ENCODE data around the gene SNURF.
"Not testable (repeated sequence)": the region's sequence is repeated elsewhere in the genome, so short reads cannot be mapped to it uniquely, and the experiment has no call there.

SNURF gene

DNA sequence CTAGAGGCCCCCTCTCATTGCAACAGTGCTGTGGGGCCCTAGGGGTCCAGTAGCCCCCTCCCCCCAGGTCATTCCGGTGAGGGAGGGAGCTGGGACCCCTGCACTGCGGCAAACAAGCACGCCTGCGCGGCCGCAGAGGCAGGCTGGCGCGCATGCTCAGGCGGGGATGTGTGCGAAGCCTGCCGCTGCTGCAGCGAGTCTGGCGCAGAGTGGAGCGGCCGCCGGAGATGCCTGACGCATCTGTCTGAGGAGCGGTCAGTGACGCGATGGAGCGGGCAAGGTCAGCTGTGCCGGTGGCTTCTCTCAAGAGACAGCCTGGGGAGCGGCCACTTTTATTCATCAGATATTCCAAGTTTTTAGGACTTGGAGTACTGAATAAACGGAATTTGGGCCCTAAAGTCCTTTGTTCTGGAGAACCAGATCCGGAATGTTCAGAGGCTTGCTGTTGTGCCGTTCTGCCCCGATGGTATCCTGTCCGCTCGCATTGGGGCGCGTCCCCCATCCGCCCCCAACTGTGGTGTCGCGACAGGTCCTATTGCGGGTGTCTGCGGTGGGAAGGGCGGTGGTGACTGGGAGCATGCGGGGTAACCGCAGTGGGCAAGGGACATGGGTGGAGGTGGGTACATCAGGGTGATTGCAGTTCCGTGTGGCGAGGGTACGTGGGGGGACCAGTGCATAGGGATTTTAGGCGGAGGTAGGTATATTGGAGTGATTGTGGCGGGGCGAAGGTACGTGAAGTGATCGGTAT lies at the start of gene SNURF, which contains the start of gene SNRPN:
TSS of gene SNURF (plus strand) at position 205 of the 748 bp plus-strand sequence. CDS start at position 267, 62 bp downstream.
TSS of gene SNRPN (plus strand) at position 205 of the 748 bp plus-strand sequence. CDS start 19,467 bp downstream, outside the sequence.
- DNase-seq (ENCODE audit: low read depth in 3 of 3), result peak; percentile 35 to 44 (median 40)

DNA sequence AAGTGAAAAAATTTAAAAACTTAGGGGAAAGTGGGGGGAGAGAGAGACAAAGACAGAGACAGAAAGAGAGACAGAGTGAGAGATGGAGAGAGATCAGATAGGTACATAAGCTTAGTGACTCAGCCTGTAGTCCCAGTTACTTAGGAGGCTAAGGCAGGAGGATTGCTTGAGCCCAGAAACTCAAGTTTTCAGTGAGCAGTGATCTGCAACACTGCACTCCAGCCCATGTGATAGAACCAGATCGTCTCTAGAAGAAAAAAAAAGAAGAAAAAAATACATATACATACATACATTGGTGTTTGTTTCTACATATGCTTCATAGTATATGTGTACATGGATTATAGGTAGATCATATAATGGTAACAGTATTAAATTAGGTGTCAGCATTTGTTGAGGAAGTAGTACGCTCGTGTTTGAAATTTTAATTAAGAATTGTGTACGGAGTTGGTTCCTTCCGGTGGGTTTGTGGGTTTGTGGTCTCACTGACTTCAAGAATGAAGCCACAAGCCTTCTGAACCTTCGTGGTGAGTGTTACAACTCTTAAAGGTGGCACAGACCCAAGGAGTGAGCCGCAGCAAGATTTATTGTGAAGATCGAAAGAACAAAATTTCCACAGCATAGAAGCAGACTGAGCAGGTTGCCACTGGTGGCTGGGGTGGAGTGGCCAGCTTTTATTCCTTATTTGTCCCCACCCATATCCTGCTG lies 38.3 kb upstream of the SNURF start:
- no peak for DNase-seq (ENCODE audit: low read depth in 3 of 3)

DNA sequence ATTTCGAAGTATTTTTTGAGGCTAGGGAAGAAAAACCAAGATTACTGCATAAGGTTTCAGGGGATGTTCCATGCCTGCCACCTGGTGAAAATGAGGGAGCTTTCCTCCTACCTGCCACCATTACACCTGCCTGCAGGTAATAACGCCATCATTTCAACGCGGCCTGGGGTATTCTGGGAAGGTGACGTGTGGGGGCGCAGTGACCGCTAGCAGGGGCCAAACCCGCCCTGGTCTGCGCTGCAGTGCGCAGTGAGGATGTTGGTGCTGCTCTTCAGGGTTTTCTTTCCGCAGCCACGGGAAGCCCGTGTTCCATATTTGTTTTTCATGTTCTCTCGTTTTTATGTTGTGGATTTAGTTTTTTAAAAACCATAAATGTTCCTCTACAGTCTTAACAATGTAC lies 37.4 kb upstream of the SNURF start:
- no peak for DNase-seq (ENCODE audit: low read depth in 3 of 3)

- no peak for DNase-seq (ENCODE audit: low read depth in 3 of 3)
Observed at GRCh38 chr15:24919446-24919845, 35.3 kb upstream of the SNURF start.

DNA sequence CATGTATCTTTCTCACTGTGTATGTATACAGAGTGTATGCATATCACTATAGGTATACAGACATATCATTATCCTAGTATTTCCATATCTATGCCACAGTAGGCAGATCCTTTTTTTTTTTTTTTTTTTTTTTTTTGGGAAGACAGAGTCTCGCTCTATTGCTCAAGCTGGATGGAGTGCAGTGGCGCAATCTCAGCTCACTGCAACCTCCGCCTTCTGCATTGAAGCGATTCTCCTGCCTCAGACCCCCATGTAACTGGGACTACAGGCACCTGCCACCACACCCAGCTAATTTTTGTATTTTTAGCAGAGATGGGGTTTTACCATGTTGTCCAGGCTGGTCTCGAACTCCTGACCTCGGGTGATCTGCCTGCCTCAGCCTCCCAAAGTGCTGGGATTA lies 32.0 kb upstream of the SNURF start:
- DNase-seq (ENCODE audit: low read depth in 3 of 3), result not testable (repeated sequence)

DNA sequence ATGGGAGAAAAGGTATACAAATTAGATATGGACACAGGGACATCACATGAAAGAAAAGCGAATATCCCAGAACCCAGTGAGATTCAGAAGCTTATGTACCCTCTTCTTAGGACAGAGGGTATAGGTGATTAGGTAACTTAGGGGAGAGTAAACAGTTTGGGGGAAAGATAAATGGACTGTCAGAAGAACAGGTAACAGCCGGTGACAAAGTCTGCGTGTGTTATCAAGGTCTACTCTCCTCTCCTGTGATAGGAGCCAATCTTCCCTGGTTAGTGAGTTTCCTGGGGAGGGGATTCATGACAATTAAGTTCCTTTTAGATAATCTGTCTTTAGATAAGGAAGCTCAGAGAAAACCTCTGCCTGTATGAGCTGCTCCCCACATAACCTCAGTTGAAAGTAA lies 30.6 kb upstream of the SNURF start:
- no peak for DNase-seq (ENCODE audit: low read depth in 3 of 3)

DNA sequence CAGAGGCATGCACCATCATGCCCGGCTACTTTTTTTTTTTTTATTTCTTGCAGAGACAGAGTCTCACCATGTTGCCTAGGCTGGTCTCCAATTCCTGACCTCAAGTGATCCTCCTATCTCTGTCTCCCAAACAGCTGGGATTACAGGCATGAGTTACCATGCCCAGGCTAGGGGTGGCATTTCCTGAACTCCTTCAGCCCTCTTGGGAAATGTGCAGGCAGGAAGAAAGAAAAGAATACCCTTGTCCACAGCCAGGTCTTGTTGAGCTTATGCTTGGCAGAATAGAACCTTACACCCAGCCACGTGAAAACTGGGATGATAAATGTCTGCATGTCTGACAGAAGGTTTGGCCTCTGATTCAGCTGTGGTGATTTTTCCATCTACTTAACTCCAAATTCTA lies 30.2 kb upstream of the SNURF start:
- DNase-seq (ENCODE audit: low read depth in 3 of 3), result no peak

DNA sequence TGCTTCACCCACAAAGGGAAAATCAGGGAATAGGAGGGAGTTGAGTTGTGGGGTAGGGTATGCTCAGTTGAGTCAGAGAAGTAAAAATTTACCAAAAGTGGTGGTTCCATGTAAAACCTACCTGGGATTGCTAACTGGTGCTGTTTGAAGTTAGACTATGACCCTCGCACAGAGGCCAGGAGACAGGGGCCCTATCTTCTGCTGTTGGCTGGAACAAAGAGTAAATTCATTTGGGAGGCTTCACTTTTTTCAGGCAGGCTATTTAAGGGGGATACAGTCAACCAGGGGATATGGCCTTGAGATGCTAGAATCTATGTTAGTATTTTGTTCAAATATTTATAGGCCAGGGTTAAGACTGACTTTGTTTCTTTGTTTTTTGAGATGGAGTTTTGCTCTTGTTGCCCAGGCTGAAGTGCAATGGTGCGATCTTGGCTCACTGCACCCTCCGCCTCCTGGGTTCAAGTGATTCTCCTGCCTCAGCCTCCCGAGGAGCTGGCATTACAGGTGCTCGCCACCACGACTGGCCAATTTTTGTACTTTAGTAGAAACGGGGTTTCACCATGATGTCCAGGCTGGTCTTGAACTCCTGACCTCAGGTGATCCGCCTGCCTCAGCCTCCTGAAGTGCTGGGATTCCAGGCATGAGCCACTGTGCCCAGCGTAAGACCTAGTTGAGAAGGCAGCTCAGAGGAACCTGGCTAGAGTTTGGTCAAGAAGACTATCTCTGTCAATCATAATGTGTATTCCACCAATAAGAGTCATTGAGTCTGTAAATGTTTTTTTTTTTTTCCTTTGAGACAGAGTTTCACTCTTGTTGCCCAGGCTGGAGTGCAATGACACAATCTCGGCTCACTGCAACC lies 22.7 kb upstream of the SNURF start:
- DNase-seq (ENCODE audit: low read depth in 3 of 3), result not testable (repeated sequence)

GRCh38 chr15:24933716-24934115 lies 21.1 kb upstream of the SNURF start:
- DNase-seq (ENCODE audit: low read depth in 3 of 3), result no peak

- DNase-seq (ENCODE audit: low read depth in 3 of 3), result not testable (repeated sequence)
Observed at GRCh38 chr15:24938224-24938623, 16.6 kb upstream of the SNURF start.

GRCh38 chr15:24940236-24940635 lies 14.6 kb upstream of the SNURF start:
- no peak for DNase-seq (ENCODE audit: low read depth in 3 of 3)

GRCh38 chr15:24943361-24943760 lies 11.4 kb upstream of the SNURF start:
- no peak for DNase-seq (ENCODE audit: low read depth in 3 of 3)

DNA sequence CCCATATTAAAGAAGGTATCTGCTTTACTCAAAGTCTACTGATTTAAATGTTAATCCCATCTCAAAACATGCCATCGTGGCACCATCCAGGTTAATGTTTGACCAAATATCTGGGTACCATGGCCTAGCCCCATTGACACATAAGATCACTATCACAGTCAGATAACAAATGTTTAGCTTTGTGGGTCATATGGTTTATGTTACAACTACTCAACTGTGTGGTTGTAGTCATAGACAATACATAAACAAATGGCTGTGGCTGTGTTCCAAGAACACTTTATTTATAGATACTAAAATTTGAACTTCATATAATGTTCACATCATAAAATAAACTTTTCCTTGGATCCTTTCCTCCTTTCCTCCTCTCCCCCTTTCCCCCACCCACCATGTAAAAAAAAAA lies 9.8 kb upstream of the SNURF start:
- no peak for DNase-seq (ENCODE audit: low read depth in 3 of 3)

GRCh38 chr15:24945711-24946110 lies 9.1 kb upstream of the SNURF start:
- no peak for DNase-seq (ENCODE audit: low read depth in 3 of 3)

DNA sequence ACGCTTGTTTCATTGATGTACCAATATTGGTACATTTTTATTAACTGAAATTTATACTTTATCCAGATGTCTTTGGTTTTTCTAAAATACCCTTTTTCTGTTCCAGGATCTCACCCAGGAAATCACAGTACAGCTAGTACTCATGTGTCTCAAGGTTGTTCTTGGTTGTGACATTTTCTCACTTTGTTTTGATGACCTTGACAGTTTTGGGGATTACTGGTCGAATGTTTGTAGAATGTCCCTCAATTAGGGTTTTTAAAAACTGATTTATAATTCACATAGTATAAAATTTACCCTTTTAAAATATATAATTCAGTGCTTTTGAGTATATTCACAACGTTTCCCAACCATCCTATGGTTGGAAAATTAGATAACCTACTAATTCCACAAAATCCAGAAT lies 6.3 kb upstream of the SNURF start:
- DNase-seq (ENCODE audit: low read depth in 3 of 3), result no peak

DNA sequence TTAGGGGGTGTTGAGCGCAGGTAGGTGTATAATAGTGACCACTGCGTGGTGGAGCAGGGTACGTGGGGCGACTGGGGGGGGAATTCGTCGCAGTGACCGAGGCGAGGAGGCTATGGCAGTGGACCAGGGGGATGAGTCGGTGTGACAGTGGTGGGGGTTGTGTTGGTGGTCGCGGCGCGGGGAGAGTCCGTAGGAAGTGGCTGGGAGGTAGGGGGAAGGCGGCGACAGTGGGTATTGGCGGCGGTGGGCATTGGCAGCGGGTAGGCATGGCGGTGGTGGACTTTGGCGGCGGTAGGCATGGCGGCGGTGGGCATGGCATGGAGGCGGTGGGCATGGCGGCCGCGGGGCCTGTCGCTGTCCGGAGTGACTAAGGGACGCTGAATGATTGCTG lies 739 bp downstream of the SNURF start:
- peak in 1 of 3 donors; percentile 1 for DNase-seq (ENCODE audit: low read depth in 3 of 3)

DNA sequence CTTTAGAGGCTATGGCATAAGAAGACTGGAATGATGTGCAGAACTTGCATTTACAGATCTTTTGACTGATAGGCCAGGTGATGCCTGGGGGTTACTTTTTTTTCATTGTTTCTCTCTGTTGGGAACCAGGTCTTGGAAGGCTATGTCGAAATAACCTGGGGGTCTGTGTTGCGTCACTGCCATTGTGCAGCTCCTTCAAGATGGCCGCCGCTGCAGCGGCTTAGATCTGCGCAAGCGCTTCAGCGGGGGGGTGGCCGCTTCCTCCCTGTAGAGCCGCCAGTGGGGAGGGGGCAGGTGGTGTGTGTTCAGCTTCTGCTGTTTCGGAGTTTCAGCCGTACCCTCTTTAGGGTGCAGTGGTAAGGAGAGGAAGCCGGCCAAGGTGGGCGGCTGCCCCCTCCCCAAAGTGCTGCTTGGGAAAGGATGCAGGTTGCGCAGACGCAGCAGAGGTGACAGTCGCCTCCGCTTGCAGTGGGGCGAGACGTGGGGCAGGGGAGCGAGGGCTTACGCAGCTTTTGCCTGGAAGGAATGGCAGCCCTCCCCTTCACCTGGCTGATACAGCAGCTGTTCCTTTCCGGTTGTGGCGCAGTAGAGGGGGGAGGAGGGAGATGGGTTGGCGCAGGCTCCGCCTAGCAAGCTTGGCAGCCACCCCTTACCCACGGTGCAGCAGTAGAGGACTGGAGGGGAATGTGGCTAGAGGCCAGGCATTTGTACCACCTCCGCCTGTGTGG lies 1.5 kb downstream of the SNURF start:
- peak; percentile 26 to 52 (median 35) for DNase-seq (ENCODE audit: low read depth in 3 of 3)

GRCh38 chr15:24957691-24958090 lies 2.9 kb downstream of the SNURF start:
- DNase-seq (ENCODE audit: low read depth in 3 of 3), result no peak

DNA sequence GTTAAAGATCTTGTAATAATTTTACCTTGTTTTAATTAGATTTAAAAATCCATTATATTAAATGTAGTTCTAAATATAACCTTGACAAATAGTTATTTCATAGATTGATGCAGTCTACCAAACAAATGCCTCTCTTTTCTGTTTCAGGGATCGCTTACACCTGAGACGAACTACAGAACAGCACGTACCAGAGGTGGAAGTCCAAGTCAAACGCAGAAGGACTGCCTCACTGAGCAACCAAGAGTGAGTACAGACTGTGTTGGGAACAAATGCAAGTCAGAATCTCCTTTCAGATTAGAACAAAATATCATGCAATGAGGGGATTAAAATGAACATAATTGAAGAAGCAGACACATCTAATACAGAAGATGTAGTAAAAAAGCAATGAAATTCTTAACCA lies 7.2 kb downstream of the SNURF start:
- DNase-seq (ENCODE audit: low read depth in 3 of 3), result no peak

- DNase-seq (ENCODE audit: low read depth in 3 of 3), result no peak
Observed at GRCh38 chr15:24962880-24963279, 8.1 kb downstream of the SNURF start.

GRCh38 chr15:24966364-24967103 lies 11.7 kb downstream of the SNURF start:
- DNase-seq (ENCODE audit: low read depth in 3 of 3), result no peak

Data from stimulated activated CD4-positive, alpha-beta T cell treated with anti-CD3 and anti-CD28 coated beads, TNF-alpha, amount 100 ng/mL, for 48 hours (primary cell).